HEK293 (cell line): ENCODE results near the gene TWIST1.

Source experiments
- CTCF ChIA-PET: fragments of 350-600 bp; formaldehyde crosslinking; extraction: SDS; loops from one replicate; lab custom pipeline; 2021; ENCODE audit warnings: antibody characterized with exemption; lab: Yijun Ruan, JAX
- POLR2A ChIA-PET: fragments of 300-600 bp; formaldehyde crosslinking; extraction: SDS; loops from one replicate; lab custom pipeline; 2020; ENCODE audit warnings: antibody characterized with exemption, inconsistent platforms; lab: Yijun Ruan, JAX
- H3K27ac ChIP-seq: fragments of 200-500 bp; sonication (Bioruptor generic); 2 replicates; pipeline ENCODE4 v1.5.1; 2014; ENCODE audit warnings: low read depth, low read length, control low read depth, inconsistent platforms; ENCODE audit errors: extremely low read depth
- H3K36me3 ChIP-seq, 2 experiments: fragments of 200-500 bp in 1 of 2; sonication (Bioruptor generic) in 1 of 2; 1 replicate in 1 of 2; 2 replicates in 1 of 2; pipeline ENCODE4 v1.5.1; 2014 to 2017; ENCODE audit warnings: inconsistent platforms in 2 of 2, low read length in 2 of 2; ENCODE audit not compliant: control insufficient read depth in 2 of 2, insufficient read depth in 1 of 2
- H3K4me1 ChIP-seq: fragments of 200-500 bp; sonication (Bioruptor generic); 2 replicates; pipeline ENCODE4 v1.5.1; 2014; ENCODE audit warnings: mild to moderate bottlenecking, low read length, inconsistent platforms; ENCODE audit not compliant: control insufficient read depth, insufficient read depth
- H3K4me3 ChIP-seq: 2 replicates; pipeline ENCODE4 v1.5.1; 2011; ENCODE audit warnings: low read depth, mild to moderate bottlenecking, control low read depth, low read length, moderate library complexity
- H3K9me3 ChIP-seq: fragments of 200-500 bp; sonication (Bioruptor generic); 2 replicates; pipeline ENCODE4 v1.5.1; 2014; ENCODE audit warnings: low read depth, low read length, inconsistent platforms; ENCODE audit not compliant: control insufficient read depth, insufficient read depth
- HOXC10 ChIP-seq: sonication (generic); formaldehyde crosslinking; IDR thresholded peaks from 2 replicates; pipeline ENCODE4 v1.8.1; 2023; ENCODE audit warnings: mild to moderate bottlenecking, missing genetic modification reagents
- KLF7 ChIP-seq: fragments of 450-650 bp; formaldehyde crosslinking; IDR thresholded peaks from 2 replicates; pipeline ENCODE4 v1.5.1; 2016; ENCODE audit warnings: missing biosample characterization, missing genetic modification characterization, borderline replicate concordance
- SP2 ChIP-seq: fragments of 450-650 bp; formaldehyde crosslinking; IDR thresholded peaks from 2 replicates; pipeline ENCODE4 v1.5.1; 2016; ENCODE audit warnings: missing biosample characterization, missing genetic modification characterization
- ZBTB21 ChIP-seq: fragments of 450-650 bp; formaldehyde crosslinking; IDR thresholded peaks from 2 replicates; pipeline ENCODE4 v1.5.1; 2017; ENCODE audit warnings: missing biosample characterization, missing genetic modification characterization
- ZNF138 ChIP-seq: fragments of 450-650 bp; formaldehyde crosslinking; IDR thresholded peaks from 2 replicates; pipeline ENCODE4 v1.5.1; 2016; ENCODE audit warnings: missing biosample characterization, missing genetic modification characterization, borderline replicate concordance
- ZNF155 ChIP-seq: fragments of 450-650 bp; formaldehyde crosslinking; IDR thresholded peaks from 2 replicates; pipeline ENCODE4 v1.5.1; 2016; ENCODE audit warnings: missing biosample characterization, missing genetic modification characterization
- ZNF174 ChIP-seq: fragments of 450-650 bp; formaldehyde crosslinking; IDR thresholded peaks from 2 replicates; pipeline ENCODE4 v1.5.0; 2017; ENCODE audit warnings: missing biosample characterization, mild to moderate bottlenecking, missing genetic modification characterization
- ZNF175 ChIP-seq: fragments of 450-650 bp; formaldehyde crosslinking; IDR thresholded peaks from 2 replicates; pipeline ENCODE4 v1.5.1; 2016; ENCODE audit warnings: missing biosample characterization, missing genetic modification characterization
- ZNF37A ChIP-seq: fragments of 450-650 bp; IDR thresholded peaks from 2 replicates; pipeline ENCODE4 v1.5.1; 2018; ENCODE audit warnings: missing biosample characterization, missing genetic modification characterization
- ZNF501 ChIP-seq: fragments of 450-650 bp; formaldehyde crosslinking; IDR thresholded peaks from 2 replicates; pipeline ENCODE4 v1.5.1; 2016; ENCODE audit warnings: missing biosample characterization, missing genetic modification characterization
- ZNF544 ChIP-seq: fragments of 450-650 bp; formaldehyde crosslinking; IDR thresholded peaks from 2 replicates; pipeline ENCODE4 v1.5.0; 2017; ENCODE audit warnings: missing biosample characterization, missing genetic modification characterization
- TF ChIP-seq, protein P1 (sequence below): fragments of 450-650 bp; formaldehyde crosslinking; conservative IDR thresholded peaks from 2 replicates; pipeline ENCODE4 v1.5.1; 2016; ENCODE audit warnings: low read depth, missing biosample characterization, missing genetic modification characterization
- TF ChIP-seq, protein P2 (sequence below): fragments of 450-650 bp; formaldehyde crosslinking; IDR thresholded peaks from 2 replicates; pipeline ENCODE4 v1.5.1; 2016; ENCODE audit warnings: missing biosample characterization, missing genetic modification characterization
- TF ChIP-seq, protein P3 (sequence below): fragments of 450-650 bp; formaldehyde crosslinking; IDR thresholded peaks from 2 replicates; pipeline ENCODE4 v1.5.1; 2016; ENCODE audit warnings: missing biosample characterization, missing genetic modification characterization, borderline replicate concordance
- TF ChIP-seq, protein P4 (sequence below): fragments of 450-650 bp; formaldehyde crosslinking; IDR thresholded peaks from 2 replicates; pipeline ENCODE4 v1.5.1; 2017; ENCODE audit warnings: missing biosample characterization, missing genetic modification characterization
- TF ChIP-seq, protein P5 (sequence below): fragments of 450-650 bp; formaldehyde crosslinking; IDR thresholded peaks from 2 replicates; pipeline ENCODE4 v1.5.1; 2016; ENCODE audit warnings: missing biosample characterization, missing genetic modification characterization, low read depth
- TF ChIP-seq, protein P6 (sequence below): fragments of 450-650 bp; formaldehyde crosslinking; IDR thresholded peaks from 2 replicates; pipeline ENCODE4 v1.5.1; 2017; ENCODE audit warnings: missing biosample characterization, missing genetic modification characterization

TWIST1 gene

DNA sequence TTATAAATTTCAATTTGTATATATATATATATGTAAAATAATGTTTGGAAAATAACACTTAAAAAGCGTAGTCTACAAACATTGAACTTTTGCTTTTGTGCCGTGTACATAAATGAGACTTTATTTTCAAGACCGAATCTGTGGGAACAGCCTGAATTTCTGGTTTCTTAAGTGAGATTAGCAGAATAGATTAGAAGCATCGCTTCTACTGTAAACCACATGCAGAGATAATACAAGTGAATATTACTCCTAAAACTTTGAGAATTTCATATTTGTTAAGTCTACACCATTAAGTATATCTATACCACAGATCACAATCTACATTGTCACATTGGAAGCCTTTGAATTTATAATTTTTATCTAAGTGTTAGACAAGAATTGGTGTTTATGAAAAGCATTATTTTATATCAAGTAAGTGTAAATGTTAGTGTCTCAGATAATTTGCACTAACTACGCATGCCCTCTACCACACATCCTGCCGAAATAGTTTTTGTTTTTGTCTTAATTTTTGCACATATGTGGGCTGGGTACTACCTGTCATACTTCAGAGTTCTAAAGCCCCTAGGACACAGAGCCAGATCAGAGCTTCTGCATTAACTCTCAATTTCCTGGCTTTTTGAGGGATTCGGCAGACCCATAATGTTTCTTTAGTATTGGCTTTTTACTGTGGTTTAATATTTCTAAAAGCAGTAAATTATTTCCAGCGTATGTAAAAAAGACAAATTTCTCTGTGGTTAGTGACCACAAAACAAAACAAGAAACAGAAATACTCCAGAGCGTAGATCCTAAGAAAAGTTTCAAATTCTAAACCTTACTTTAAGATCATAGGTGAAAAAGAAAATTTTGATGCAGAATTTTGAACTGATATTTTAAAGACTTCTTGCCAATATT is 20.0 kb downstream of the TWIST1 start (continued):
- TF ChIP-seq, protein P1, sequence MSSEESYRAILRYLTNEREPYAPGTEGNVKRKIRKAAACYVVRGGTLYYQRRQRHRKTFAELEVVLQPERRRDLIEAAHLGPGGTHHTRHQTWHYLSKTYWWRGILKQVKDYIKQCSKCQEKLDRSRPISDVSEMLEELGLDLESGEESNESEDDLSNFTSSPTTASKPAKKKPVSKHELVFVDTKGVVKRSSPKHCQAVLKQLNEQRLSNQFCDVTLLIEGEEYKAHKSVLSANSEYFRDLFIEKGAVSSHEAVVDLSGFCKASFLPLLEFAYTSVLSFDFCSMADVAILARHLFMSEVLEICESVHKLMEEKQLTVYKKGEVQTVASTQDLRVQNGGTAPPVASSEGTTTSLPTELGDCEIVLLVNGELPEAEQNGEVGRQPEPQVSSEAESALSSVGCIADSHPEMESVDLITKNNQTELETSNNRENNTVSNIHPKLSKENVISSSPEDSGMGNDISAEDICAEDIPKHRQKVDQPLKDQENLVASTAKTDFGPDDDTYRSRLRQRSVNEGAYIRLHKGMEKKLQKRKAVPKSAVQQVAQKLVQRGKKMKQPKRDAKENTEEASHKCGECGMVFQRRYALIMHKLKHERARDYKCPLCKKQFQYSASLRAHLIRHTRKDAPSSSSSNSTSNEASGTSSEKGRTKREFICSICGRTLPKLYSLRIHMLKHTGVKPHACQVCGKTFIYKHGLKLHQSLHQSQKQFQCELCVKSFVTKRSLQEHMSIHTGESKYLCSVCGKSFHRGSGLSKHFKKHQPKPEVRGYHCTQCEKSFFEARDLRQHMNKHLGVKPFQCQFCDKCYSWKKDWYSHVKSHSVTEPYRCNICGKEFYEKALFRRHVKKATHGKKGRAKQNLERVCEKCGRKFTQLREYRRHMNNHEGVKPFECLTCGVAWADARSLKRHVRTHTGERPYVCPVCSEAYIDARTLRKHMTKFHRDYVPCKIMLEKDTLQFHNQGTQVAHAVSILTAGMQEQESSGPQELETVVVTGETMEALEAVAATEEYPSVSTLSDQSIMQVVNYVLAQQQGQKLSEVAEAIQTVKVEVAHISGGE (tag by site-specific recombination), result no peak
- TF ChIP-seq ZNF37A (tag by site-specific recombination), result no peak
- TF ChIP-seq ZNF175, result no peak

DNA sequence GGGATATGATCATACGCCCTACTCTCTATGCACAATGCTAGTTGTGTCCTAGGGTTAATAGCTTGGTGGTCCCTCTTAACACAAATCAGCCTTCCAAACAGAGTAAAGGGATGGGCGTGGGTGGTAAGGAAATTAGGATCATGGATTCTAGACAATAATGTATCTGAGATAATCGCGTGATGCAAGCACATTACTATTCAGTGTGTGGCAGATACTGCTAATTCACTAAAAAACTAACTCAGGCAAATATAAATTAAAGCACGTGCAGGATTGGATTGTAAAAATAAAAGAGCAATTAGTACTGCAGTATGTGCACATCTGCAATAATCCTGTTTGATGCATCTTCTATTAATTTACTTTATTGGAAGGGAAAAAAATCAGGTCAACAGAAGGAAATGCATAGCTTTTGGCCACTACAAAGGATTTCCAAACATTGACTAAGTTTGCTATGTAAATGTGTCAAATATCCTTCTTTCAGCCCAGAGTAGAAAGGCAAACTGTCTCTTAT is 22.0 kb downstream of the TWIST1 start:
- POLR2A ChIA-PET, result no interaction called here
- Histone ChIP-seq H3K4me3 (no peak overlapping the region), H3K27ac (no peak overlapping the region), H3K4me1 (no peaks in the 10 kb centered on the region), H3K36me3 (no peaks in the 10 kb centered on the region), H3K9me3 (no peaks in the 10 kb centered on the region)
- CTCF ChIA-PET, result interaction anchor here (0.7 kb wide), 2 partner anchors 275 to 1433 kb away, joined by 3 to 4 read pairs; no protein-coding TSS in a partner anchor
- TF ChIP-seq ZNF501 (tag by site-specific recombination), result no peak
- no peak for TF ChIP-seq HOXC10 (CRISPR knock-in tag)
- no peak for TF ChIP-seq ZNF174 (tag by site-specific recombination)
- TF ChIP-seq, protein P2, sequence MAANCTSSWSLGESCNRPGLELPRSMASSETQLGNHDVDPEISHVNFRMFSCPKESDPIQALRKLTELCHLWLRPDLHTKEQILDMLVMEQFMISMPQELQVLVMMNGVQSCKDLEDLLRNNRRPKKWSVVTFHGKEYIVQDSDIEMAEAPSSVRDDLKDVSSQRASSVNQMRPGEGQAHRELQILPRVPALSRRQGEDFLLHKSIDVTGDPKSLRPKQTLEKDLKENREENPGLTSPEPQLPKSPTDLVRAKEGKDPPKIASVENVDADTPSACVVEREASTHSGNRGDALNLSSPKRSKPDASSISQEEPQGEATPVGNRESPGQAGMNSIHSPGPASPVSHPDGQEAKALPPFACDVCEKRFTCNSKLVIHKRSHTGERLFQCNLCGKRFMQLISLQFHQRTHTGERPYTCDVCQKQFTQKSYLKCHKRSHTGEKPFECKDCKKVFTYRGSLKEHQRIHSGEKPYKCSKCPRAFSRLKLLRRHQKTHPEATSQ (tag by site-specific recombination), result no peak
- no peak for TF ChIP-seq ZNF155 (tag by site-specific recombination)
- TF ChIP-seq, protein P3, sequence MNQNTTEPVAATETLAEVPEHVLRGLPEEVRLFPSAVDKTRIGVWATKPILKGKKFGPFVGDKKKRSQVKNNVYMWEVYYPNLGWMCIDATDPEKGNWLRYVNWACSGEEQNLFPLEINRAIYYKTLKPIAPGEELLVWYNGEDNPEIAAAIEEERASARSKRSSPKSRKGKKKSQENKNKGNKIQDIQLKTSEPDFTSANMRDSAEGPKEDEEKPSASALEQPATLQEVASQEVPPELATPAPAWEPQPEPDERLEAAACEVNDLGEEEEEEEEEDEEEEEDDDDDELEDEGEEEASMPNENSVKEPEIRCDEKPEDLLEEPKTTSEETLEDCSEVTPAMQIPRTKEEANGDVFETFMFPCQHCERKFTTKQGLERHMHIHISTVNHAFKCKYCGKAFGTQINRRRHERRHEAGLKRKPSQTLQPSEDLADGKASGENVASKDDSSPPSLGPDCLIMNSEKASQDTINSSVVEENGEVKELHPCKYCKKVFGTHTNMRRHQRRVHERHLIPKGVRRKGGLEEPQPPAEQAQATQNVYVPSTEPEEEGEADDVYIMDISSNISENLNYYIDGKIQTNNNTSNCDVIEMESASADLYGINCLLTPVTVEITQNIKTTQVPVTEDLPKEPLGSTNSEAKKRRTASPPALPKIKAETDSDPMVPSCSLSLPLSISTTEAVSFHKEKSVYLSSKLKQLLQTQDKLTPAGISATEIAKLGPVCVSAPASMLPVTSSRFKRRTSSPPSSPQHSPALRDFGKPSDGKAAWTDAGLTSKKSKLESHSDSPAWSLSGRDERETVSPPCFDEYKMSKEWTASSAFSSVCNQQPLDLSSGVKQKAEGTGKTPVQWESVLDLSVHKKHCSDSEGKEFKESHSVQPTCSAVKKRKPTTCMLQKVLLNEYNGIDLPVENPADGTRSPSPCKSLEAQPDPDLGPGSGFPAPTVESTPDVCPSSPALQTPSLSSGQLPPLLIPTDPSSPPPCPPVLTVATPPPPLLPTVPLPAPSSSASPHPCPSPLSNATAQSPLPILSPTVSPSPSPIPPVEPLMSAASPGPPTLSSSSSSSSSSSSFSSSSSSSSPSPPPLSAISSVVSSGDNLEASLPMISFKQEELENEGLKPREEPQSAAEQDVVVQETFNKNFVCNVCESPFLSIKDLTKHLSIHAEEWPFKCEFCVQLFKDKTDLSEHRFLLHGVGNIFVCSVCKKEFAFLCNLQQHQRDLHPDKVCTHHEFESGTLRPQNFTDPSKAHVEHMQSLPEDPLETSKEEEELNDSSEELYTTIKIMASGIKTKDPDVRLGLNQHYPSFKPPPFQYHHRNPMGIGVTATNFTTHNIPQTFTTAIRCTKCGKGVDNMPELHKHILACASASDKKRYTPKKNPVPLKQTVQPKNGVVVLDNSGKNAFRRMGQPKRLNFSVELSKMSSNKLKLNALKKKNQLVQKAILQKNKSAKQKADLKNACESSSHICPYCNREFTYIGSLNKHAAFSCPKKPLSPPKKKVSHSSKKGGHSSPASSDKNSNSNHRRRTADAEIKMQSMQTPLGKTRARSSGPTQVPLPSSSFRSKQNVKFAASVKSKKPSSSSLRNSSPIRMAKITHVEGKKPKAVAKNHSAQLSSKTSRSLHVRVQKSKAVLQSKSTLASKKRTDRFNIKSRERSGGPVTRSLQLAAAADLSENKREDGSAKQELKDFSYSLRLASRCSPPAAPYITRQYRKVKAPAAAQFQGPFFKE (tag by site-specific recombination), result no peak
- TF ChIP-seq ZNF544 (tag by site-specific recombination), result no peak
- TF ChIP-seq, protein P4, sequence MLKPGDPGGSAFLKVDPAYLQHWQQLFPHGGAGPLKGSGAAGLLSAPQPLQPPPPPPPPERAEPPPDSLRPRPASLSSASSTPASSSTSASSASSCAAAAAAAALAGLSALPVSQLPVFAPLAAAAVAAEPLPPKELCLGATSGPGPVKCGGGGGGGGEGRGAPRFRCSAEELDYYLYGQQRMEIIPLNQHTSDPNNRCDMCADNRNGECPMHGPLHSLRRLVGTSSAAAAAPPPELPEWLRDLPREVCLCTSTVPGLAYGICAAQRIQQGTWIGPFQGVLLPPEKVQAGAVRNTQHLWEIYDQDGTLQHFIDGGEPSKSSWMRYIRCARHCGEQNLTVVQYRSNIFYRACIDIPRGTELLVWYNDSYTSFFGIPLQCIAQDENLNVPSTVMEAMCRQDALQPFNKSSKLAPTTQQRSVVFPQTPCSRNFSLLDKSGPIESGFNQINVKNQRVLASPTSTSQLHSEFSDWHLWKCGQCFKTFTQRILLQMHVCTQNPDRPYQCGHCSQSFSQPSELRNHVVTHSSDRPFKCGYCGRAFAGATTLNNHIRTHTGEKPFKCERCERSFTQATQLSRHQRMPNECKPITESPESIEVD (tag by site-specific recombination), result no peak
- TF ChIP-seq SP2 (tag by site-specific recombination), result no peak
- TF ChIP-seq, protein P5, sequence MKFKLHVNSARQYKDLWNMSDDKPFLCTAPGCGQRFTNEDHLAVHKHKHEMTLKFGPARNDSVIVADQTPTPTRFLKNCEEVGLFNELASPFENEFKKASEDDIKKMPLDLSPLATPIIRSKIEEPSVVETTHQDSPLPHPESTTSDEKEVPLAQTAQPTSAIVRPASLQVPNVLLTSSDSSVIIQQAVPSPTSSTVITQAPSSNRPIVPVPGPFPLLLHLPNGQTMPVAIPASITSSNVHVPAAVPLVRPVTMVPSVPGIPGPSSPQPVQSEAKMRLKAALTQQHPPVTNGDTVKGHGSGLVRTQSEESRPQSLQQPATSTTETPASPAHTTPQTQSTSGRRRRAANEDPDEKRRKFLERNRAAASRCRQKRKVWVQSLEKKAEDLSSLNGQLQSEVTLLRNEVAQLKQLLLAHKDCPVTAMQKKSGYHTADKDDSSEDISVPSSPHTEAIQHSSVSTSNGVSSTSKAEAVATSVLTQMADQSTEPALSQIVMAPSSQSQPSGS, result no peak
- TF ChIP-seq ZBTB21 (tag by site-specific recombination), result no peak
- no peak for TF ChIP-seq ZNF138
- TF ChIP-seq KLF7, result no peak
- TF ChIP-seq, protein P6, sequence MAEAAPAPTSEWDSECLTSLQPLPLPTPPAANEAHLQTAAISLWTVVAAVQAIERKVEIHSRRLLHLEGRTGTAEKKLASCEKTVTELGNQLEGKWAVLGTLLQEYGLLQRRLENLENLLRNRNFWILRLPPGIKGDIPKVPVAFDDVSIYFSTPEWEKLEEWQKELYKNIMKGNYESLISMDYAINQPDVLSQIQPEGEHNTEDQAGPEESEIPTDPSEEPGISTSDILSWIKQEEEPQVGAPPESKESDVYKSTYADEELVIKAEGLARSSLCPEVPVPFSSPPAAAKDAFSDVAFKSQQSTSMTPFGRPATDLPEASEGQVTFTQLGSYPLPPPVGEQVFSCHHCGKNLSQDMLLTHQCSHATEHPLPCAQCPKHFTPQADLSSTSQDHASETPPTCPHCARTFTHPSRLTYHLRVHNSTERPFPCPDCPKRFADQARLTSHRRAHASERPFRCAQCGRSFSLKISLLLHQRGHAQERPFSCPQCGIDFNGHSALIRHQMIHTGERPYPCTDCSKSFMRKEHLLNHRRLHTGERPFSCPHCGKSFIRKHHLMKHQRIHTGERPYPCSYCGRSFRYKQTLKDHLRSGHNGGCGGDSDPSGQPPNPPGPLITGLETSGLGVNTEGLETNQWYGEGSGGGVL, result no peak
